ENCODE results near the gene CCDC82. TPM values are rescaled to one million over a fixed set of nuclear protein-coding genes. Genes with fewer than 3 reads are reported as not detected.

CCDC82 gene
- total RNA-seq, 4 donors from 2014 or later: 36.9 to 48.8 (median 42.5) TPM

- no peak overlapping the region for H3K4me3 ChIP-seq
- H3K4me1 ChIP-seq: peaks cover 0 to 3% of the 10 kb centered on the region in 2 donors
- no peak for DNase-seq
- H3K27me3 ChIP-seq: no peaks in the 10 kb centered on the region
- intact Hi-C loops (cut with DNase I; ENCODE audit: low total_unique reads): no loop called here
- H3K27ac ChIP-seq: no peak overlapping the region
- H3K9me3 ChIP-seq: no peaks in the 10 kb centered on the region
- TF ChIP-seq POLR2A (IDR thresholded peaks at IDR 0.05) (no peak), CTCF (IDR thresholded peaks at IDR 0.05) (no peak)
- no peaks in the 10 kb centered on the region for H3K36me3 ChIP-seq
Measured at GRCh38 chr11:96323642-96323985, 66.1 kb downstream of the CCDC82 start.

GRCh38 chr11:96322775-96323641 lies 66.7 kb downstream of the CCDC82 start:
- H3K4me3 ChIP-seq: no peak overlapping the region
- no peak for TF ChIP-seq POLR2A (IDR thresholded peaks at IDR 0.05)
- TF ChIP-seq CTCF (IDR thresholded peaks at IDR 0.05): no peak
- H3K36me3 ChIP-seq: no peaks in the 10 kb centered on the region
- no peak overlapping the region for H3K27ac ChIP-seq
- H3K4me1 ChIP-seq: peaks cover 0 to 3% of the 10 kb centered on the region in 2 donors
- DNase-seq: no peak
- no peaks in the 10 kb centered on the region for H3K9me3 ChIP-seq
- intact Hi-C loops (cut with DNase I; ENCODE audit: low total_unique reads): no loop called here
- H3K27me3 ChIP-seq: no peaks in the 10 kb centered on the region

GRCh38 chr11:96321091-96321490 lies 68.6 kb downstream of the CCDC82 start:
- no peak for DNase-seq
- Histone ChIP-seq H3K4me1 (peaks cover 0 to 3% of the 10 kb centered on the region in 2 donors), H3K9me3 (no peaks in the 10 kb centered on the region), H3K27me3 (no peaks in the 10 kb centered on the region), H3K4me3 (no peak overlapping the region), H3K27ac (no peak overlapping the region), H3K36me3 (no peaks in the 10 kb centered on the region)
- intact Hi-C loops (cut with DNase I; ENCODE audit: low total_unique reads): no loop called here
- TF ChIP-seq CTCF (IDR thresholded peaks at IDR 0.05) (no peak), POLR2A (IDR thresholded peaks at IDR 0.05) (no peak)

GRCh38 chr11:96319898-96320656 lies 69.6 kb downstream of the CCDC82 start:
- TF ChIP-seq CTCF (IDR thresholded peaks at IDR 0.05): no peak
- no peak for TF ChIP-seq POLR2A (IDR thresholded peaks at IDR 0.05)
- no peaks in the 10 kb centered on the region for H3K9me3 ChIP-seq
- no peaks in the 10 kb centered on the region for H3K36me3 ChIP-seq
- no peaks in the 10 kb centered on the region for H3K4me1 ChIP-seq
- no peak overlapping the region for H3K27ac ChIP-seq
- no peaks in the 10 kb centered on the region for H3K27me3 ChIP-seq
- H3K4me3 ChIP-seq: no peak overlapping the region
- no peak for DNase-seq
- intact Hi-C loops (cut with DNase I; ENCODE audit: low total_unique reads): no loop called here

GRCh38 chr11:96318850-96319249 lies 70.9 kb downstream of the CCDC82 start:
- intact Hi-C loops (cut with DNase I; ENCODE audit: low total_unique reads): no loop called here
- H3K9me3 ChIP-seq: no peaks in the 10 kb centered on the region
- H3K4me3 ChIP-seq: no peak overlapping the region
- TF ChIP-seq CTCF (IDR thresholded peaks at IDR 0.05) (no peak), POLR2A (IDR thresholded peaks at IDR 0.05) (no peak)
- no peaks in the 10 kb centered on the region for H3K36me3 ChIP-seq
- H3K27me3 ChIP-seq: no peaks in the 10 kb centered on the region
- H3K4me1 ChIP-seq: peaks cover 0 to 6% of the 10 kb centered on the region in 2 donors
- no peak overlapping the region for H3K27ac ChIP-seq
- DNase-seq: no peak

Data from uterus (tissue), 4 donors.